ENCODE measurements around the gene TBXA2R. TPM values are rescaled to one million over a fixed set of nuclear protein-coding genes. Genes with fewer than 3 reads are reported as not detected.
"Not testable (repeated sequence)": the region's sequence is repeated elsewhere in the genome, so short reads cannot be mapped to it uniquely, and the experiment has no call there.

The TBXA2R gene
- total RNA-seq, 1 experiment from 2014 or later = not detected

DNA sequence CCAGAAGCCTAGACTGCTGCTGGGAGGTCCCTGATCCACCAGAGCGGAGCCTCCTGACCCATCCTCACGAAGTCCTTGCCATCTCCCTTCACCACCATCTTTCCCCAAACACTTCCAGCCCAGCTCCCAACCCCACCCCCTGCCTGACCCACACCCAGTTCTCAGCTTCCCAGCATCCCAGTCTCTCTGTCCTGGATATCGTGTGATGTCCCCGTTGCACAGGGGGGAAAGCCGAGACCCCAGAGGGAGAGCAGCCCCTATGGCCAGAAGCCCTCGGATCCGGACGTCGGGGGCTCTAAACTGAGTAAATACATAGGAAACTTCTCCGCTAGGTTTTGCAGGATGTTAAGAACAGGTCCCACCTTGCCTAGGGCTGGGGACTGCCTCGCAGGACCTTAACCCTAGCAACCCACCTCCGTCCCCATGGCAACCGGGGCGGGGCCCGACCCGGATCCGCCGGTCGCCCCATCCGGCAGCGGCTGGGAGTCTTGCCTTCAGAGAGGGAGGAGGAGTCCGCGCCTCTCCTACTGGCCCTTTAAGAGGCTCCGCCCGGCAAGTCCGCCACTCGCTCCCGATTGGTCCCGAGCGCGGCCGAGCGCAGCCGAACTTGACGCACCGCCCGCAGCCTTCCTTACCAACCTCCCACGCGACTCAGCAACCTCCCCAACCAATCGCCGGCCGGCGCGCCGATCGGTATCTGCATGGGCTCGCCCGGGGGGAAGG, 34.4 kb downstream of the TBXA2R start:
- no TSS peak for BruUV-seq (replicated peaks)
- no peaks in the 10 kb centered on the region for H3K36me3 ChIP-seq (ENCODE audit: low read depth)
- TF ChIP-seq, protein P1, sequence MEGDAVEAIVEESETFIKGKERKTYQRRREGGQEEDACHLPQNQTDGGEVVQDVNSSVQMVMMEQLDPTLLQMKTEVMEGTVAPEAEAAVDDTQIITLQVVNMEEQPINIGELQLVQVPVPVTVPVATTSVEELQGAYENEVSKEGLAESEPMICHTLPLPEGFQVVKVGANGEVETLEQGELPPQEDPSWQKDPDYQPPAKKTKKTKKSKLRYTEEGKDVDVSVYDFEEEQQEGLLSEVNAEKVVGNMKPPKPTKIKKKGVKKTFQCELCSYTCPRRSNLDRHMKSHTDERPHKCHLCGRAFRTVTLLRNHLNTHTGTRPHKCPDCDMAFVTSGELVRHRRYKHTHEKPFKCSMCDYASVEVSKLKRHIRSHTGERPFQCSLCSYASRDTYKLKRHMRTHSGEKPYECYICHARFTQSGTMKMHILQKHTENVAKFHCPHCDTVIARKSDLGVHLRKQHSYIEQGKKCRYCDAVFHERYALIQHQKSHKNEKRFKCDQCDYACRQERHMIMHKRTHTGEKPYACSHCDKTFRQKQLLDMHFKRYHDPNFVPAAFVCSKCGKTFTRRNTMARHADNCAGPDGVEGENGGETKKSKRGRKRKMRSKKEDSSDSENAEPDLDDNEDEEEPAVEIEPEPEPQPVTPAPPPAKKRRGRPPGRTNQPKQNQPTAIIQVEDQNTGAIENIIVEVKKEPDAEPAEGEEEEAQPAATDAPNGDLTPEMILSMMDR (conservative IDR thresholded peaks at IDR 0.05) = no peak
- ChIA-PET POLR2A (ENCODE audit: unreplicated experiment) (no interaction called here), CTCF (no interaction called here)
- H3K9me2 ChIP-seq (ENCODE audit: insufficient read depth) = no peaks in the 10 kb centered on the region
- H3K79me2 ChIP-seq (ENCODE audit: low read depth) = peaks cover 6% of the 10 kb centered on the region
- peak overlapping the region; percentile 75 for H3K4me2 ChIP-seq
- no peak overlapping the region for H3K27ac ChIP-seq
- H3K27me3 ChIP-seq (ENCODE audit: insufficient read depth, low read depth) = no peaks in the 10 kb centered on the region
- DNase-seq = peak; percentile 93 to 97
- no peaks in the 10 kb centered on the region; the same call in 1 of the 2 replicates for H3F3A ChIP-seq (ENCODE audit: insufficient read depth, low read depth)
- H4K20me1 ChIP-seq (ENCODE audit: insufficient read depth) = peaks cover 10% of the 10 kb centered on the region
- no peaks in the 10 kb centered on the region for H3K9me3 ChIP-seq (ENCODE audit: insufficient read depth, low read depth)
- intact Hi-C loops (cut with micrococcal nuclease; ENCODE audit: unreplicated experiment) = no loop called here
- H3K4me3 ChIP-seq = peak overlapping the region; percentile 43; the same call in 1 of the 2 replicates
- H3K4me1 ChIP-seq (replicated peaks; ENCODE audit: insufficient read depth) = peaks cover 6% of the 10 kb centered on the region; the same call in 1 of the 2 replicates
- H2AFZ ChIP-seq = no peak overlapping the region

DNA sequence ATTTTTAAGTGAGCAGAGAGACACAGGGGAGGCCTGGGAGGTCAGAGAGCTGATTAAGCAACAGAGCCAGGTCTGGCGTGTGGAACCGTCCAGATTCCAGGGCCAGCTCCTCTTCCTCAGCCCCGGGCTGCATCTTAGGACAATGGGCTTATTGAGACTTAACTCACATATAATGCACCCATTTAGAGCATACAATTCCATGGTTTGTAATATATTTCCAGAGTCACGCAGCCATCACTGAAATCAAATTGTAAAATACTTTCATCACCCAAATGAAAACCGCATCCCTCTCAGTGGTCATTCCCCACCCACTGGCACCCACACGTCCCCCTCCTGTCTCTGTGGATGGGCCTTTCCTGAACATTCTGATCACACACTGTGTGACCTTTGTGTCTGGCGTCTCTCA, 36.1 kb downstream of the TBXA2R start:
- Histone ChIP-seq H3K9me2 (ENCODE audit: insufficient read depth) (no peaks in the 10 kb centered on the region), H2AFZ (no peak overlapping the region), H3K79me2 (ENCODE audit: low read depth) (peaks cover 6% of the 10 kb centered on the region), H3K4me3 (no peak overlapping the region), H4K20me1 (ENCODE audit: insufficient read depth) (peaks cover 10% of the 10 kb centered on the region), H3K4me2 (no peak overlapping the region), H3K9me3 (ENCODE audit: insufficient read depth, low read depth) (no peaks in the 10 kb centered on the region), H3K27ac (no peak overlapping the region), H3F3A (ENCODE audit: insufficient read depth, low read depth) (no peaks in the 10 kb centered on the region), H3K36me3 (ENCODE audit: low read depth) (no peaks in the 10 kb centered on the region), H3K4me1 (replicated peaks; ENCODE audit: insufficient read depth) (peaks cover 6% of the 10 kb centered on the region; the same call in 1 of the 2 replicates), H3K27me3 (ENCODE audit: insufficient read depth, low read depth) (no peaks in the 10 kb centered on the region)
- TF ChIP-seq EZH2 (IDR thresholded peaks at IDR 0.05; ENCODE audit: low read depth) = no peak
- TF ChIP-seq, protein P1 (conservative IDR thresholded peaks at IDR 0.05) = no peak
- ChIA-PET POLR2A (ENCODE audit: unreplicated experiment) (no interaction called here), CTCF (no interaction called here)
- BruUV-seq (replicated peaks) = no TSS peak
- intact Hi-C loops (cut with micrococcal nuclease; ENCODE audit: unreplicated experiment) = no loop called here
- no peak for DNase-seq

DNA sequence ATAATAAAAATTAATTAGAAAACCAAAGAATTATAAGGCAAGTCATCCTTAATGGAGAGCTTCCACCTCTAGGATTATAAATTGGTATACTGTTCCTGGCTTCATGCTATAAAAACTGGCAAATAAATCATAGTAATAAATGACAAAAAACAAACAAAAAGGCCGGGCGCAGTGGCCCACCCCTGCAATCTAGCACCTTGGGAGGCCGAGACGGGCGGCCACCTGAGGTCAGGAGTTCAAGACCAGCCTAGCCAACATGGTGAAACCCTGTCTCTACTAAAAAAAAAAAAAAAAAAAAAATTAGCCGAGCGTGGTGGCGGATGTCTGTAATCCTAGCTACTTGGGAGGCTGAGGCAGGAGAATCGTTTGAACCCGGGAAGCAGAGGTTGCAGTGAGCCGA, 36.6 kb downstream of the TBXA2R start:
- H3K4me3 ChIP-seq; H4K20me1 ChIP-seq (ENCODE audit: insufficient read depth); POLR2A ChIA-PET (ENCODE audit: unreplicated experiment); H3F3A ChIP-seq (ENCODE audit: insufficient read depth, low read depth); H3K9me3 ChIP-seq (ENCODE audit: insufficient read depth, low read depth); H3K79me2 ChIP-seq (ENCODE audit: low read depth); H3K4me2 ChIP-seq; H2AFZ ChIP-seq; H3K27me3 ChIP-seq (ENCODE audit: insufficient read depth, low read depth); CTCF ChIA-PET; DNase-seq; H3K27ac ChIP-seq; intact Hi-C loops (cut with micrococcal nuclease; ENCODE audit: unreplicated experiment); H3K4me1 ChIP-seq (replicated peaks; ENCODE audit: insufficient read depth); H3K36me3 ChIP-seq (ENCODE audit: low read depth); H3K9me2 ChIP-seq (ENCODE audit: insufficient read depth); BruUV-seq (replicated peaks): not testable (repeated sequence)

DNA sequence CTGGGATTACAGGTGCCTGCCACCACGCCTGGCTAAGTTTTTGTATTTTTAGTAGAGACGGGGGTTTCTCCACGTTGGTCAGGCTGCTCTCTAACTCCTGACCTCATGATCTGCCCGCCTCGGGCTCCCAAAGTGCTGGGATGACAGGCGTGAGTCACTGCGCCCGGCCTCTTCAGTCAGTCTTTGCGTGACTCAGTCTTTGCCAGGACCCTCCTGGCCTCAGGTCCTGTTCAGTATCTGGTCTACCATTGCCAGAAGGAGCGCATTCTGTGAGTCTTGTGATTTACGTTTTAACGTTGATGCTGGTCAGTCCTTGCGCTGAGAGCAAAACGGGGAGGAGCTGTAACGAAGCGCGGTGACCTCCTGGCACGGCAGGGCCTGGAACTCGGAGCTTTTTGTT, 41.5 kb downstream of the TBXA2R start:
- Histone ChIP-seq H4K20me1 (ENCODE audit: insufficient read depth) (no peaks in the 10 kb centered on the region), H3K9me2 (ENCODE audit: insufficient read depth) (no peaks in the 10 kb centered on the region), H3K9me3 (ENCODE audit: insufficient read depth, low read depth) (no peaks in the 10 kb centered on the region), H2AFZ (no peak overlapping the region), H3K27me3 (ENCODE audit: insufficient read depth, low read depth) (no peaks in the 10 kb centered on the region), H3K79me2 (ENCODE audit: low read depth) (no peaks in the 10 kb centered on the region), H3K4me1 (replicated peaks; ENCODE audit: insufficient read depth) (0 out of 2 replicates have a peak, but pooled peaks cover 12% of the 10 kb centered on the region), H3K27ac (no peak overlapping the region), H3K4me2 (no peak overlapping the region), H3F3A (ENCODE audit: insufficient read depth, low read depth) (peaks cover 11% of the 10 kb centered on the region; the same call in 1 of the 2 replicates), H3K4me3 (no peak overlapping the region), H3K36me3 (ENCODE audit: low read depth) (no peaks in the 10 kb centered on the region)
- ChIA-PET POLR2A (ENCODE audit: unreplicated experiment) (no interaction called here), CTCF (interaction anchor here (0.7 kb wide), 1 partner anchor 406 kb away, joined by 4 read pairs; the partner anchor contains the start of gene DAPK3)
- BruUV-seq (replicated peaks) = no TSS peak
- intact Hi-C loops (cut with micrococcal nuclease; ENCODE audit: unreplicated experiment) = no loop called here
- TF ChIP-seq EZH2 (IDR thresholded peaks at IDR 0.05; ENCODE audit: low read depth) = no peak
- TF ChIP-seq, protein P1 (conservative IDR thresholded peaks at IDR 0.05) = no peak
- peak; percentile 59 to 75 for DNase-seq

Measured in PC-9 (cell line).